Karpas-422 (cell line): Measurements from ENCODE around the gene SPDEF. TPM values are rescaled to one million over a fixed set of nuclear protein-coding genes. Genes with fewer than 3 reads are reported as not detected.

Experiments
- DNase-seq: peaks from one replicate; pipeline ENCODE4 v3.0.0-alpha.2; 2015
- H2AFZ ChIP-seq: fragments of 200-600 bp; sonication (generic); 2 replicates; pipeline ENCODE4 v1.6.1; 2014; ENCODE audit warnings: antibody characterized with exemption, low read length, mixed read lengths
- H3K27ac ChIP-seq: fragments of 200-600 bp; sonication (generic); 2 replicates; pipeline ENCODE4 v1.5.1; 2014; ENCODE audit warnings: mild to moderate bottlenecking, low read length, moderate library complexity
- H3K27me3 ChIP-seq: fragments of 200-600 bp; sonication (generic); 2 replicates; pipeline ENCODE4 v1.6.1; 2014; ENCODE audit warnings: low read length, mixed read lengths
- H3K36me3 ChIP-seq: fragments of 200-600 bp; sonication (generic); 2 replicates; pipeline ENCODE4 v1.6.1; 2014; ENCODE audit warnings: low read length, mixed read lengths; ENCODE audit not compliant: insufficient read depth
- H3K4me1 ChIP-seq: fragments of 200-600 bp; sonication (generic); 2 replicates; pipeline ENCODE4 v1.6.1; 2014; ENCODE audit warnings: mild to moderate bottlenecking, low read length, mixed read lengths
- H3K4me2 ChIP-seq: fragments of 200-600 bp; sonication (generic); 2 replicates; pipeline ENCODE4 v1.6.1; 2014; ENCODE audit warnings: low read length, low read depth, mild to moderate bottlenecking; ENCODE audit not compliant: poor library complexity, severe bottlenecking
- H3K4me3 ChIP-seq: fragments of 200-600 bp; sonication (generic); 2 replicates; pipeline ENCODE4 v1.5.1; 2014; ENCODE audit warnings: mild to moderate bottlenecking, antibody characterized with exemption, low read length, mixed read lengths
- H3K79me2 ChIP-seq: fragments of 200-600 bp; sonication (generic); 2 replicates; pipeline ENCODE4 v1.6.1; 2014; ENCODE audit warnings: mild to moderate bottlenecking, low read length, mixed read lengths
- H3K9ac ChIP-seq: fragments of 200-600 bp; sonication (generic); 2 replicates; pipeline ENCODE4 v1.6.0; 2014; ENCODE audit warnings: low read length
- H3K9me2 ChIP-seq: fragments of 200-600 bp; sonication (generic), shearing (Covaris generic); replicated peaks from 2 replicates; pipeline ENCODE4 v1.6.0; 2014; ENCODE audit warnings: mild to moderate bottlenecking, low read length, moderate library complexity; ENCODE audit not compliant: insufficient read depth
- H3K9me3 ChIP-seq: fragments of 300-700, 200-600 bp; sonication (generic); 2 replicates; pipeline ENCODE4 v1.6.1; 2014; ENCODE audit warnings: low read length, mixed read lengths
- H4K20me1 ChIP-seq: fragments of 200-600 bp; sonication (generic); 2 replicates; pipeline ENCODE4 v1.6.1; 2014; ENCODE audit warnings: mild to moderate bottlenecking, antibody characterized with exemption, low read length, low read depth; ENCODE audit not compliant: insufficient read depth
- total RNA-seq: library from RNA; depleted of rRNA; stranded (reverse); fragments of >200 nt; shearing (Covaris generic); gene quantifications from 2 replicates; pipeline ENCODE4 v1.2.3, GENCODE V29; 2014; ENCODE audit warnings: low replicate concordance

Gene SPDEF
- total RNA-seq, 1 experiment from 2014 or later: not detected

GRCh38 chr6:34511214-34511914, 44.8 kb downstream of the SPDEF start:
- no peak overlapping the region for H3K4me2 ChIP-seq
- H4K20me1 ChIP-seq: no peaks in the 10 kb centered on the region
- no peaks in the 10 kb centered on the region for H3K79me2 ChIP-seq
- DNase-seq: no peak
- H3K9ac ChIP-seq: no peak overlapping the region
- no peaks in the 10 kb centered on the region for H3K9me2 ChIP-seq
- H3K9me3 ChIP-seq: peaks cover 3% of the 10 kb centered on the region; the same call in 1 of the 2 replicates
- H3K4me3 ChIP-seq: no peak overlapping the region
- H3K36me3 ChIP-seq: no peaks in the 10 kb centered on the region
- no peak overlapping the region for H2AFZ ChIP-seq
- H3K27me3 ChIP-seq: no peaks in the 10 kb centered on the region
- no peak overlapping the region for H3K27ac ChIP-seq
- no peaks in the 10 kb centered on the region for H3K4me1 ChIP-seq

GRCh38 chr6:34510299-34510698, 45.8 kb downstream of the SPDEF start:
- Histone ChIP-seq H3K27me3 (no peaks in the 10 kb centered on the region), H3K9me2 (no peaks in the 10 kb centered on the region), H3K4me3 (no peak overlapping the region), H3K27ac (no peak overlapping the region), H3K9me3 (peaks cover 3% of the 10 kb centered on the region; the same call in 1 of the 2 replicates), H3K79me2 (no peaks in the 10 kb centered on the region), H3K4me2 (no peak overlapping the region), H2AFZ (no peak overlapping the region), H3K36me3 (no peaks in the 10 kb centered on the region), H3K4me1 (no peaks in the 10 kb centered on the region), H3K9ac (no peak overlapping the region), H4K20me1 (no peaks in the 10 kb centered on the region)
- DNase-seq: no peak

- no peak overlapping the region for H3K4me3 ChIP-seq
- H3K9ac ChIP-seq: no peak overlapping the region
- H3K4me1 ChIP-seq: no peaks in the 10 kb centered on the region
- no peaks in the 10 kb centered on the region for H3K36me3 ChIP-seq
- DNase-seq: no peak
- H4K20me1 ChIP-seq: no peaks in the 10 kb centered on the region
- H2AFZ ChIP-seq: no peak overlapping the region
- H3K79me2 ChIP-seq: no peaks in the 10 kb centered on the region
- no peak overlapping the region for H3K27ac ChIP-seq
- peaks cover 3% of the 10 kb centered on the region; the same call in 1 of the 2 replicates for H3K9me3 ChIP-seq
- no peaks in the 10 kb centered on the region for H3K27me3 ChIP-seq
- no peaks in the 10 kb centered on the region for H3K9me2 ChIP-seq
- H3K4me2 ChIP-seq: no peak overlapping the region
Measured at GRCh38 chr6:34509782-34510181, 46.3 kb downstream of the SPDEF start.

DNA sequence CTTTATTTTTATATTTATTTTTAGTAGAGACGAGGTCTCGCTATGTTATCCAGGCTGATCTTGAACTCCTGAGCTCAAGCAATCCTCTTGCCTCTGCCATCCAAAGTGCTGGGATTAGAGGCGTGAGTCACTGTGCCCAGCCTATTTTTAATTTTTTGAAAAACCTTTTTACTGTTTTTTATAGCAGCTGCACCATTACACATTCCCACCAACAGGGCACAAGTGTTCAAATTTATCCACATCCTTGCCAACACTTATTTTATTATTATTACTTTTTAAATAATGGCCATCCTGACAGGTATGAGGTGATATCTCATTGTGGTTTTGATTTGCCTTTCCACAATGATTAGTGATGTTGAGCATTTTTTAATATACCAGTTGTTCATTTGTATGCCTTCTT, 47.7 kb downstream of the SPDEF start:
- H3K9ac ChIP-seq: no peak overlapping the region
- no peak overlapping the region for H3K4me3 ChIP-seq
- peaks cover 3% of the 10 kb centered on the region; the same call in 1 of the 2 replicates for H3K9me3 ChIP-seq
- no peaks in the 10 kb centered on the region for H3K79me2 ChIP-seq
- no peaks in the 10 kb centered on the region for H3K27me3 ChIP-seq
- H3K9me2 ChIP-seq: no peaks in the 10 kb centered on the region
- H3K36me3 ChIP-seq: no peaks in the 10 kb centered on the region
- H3K4me1 ChIP-seq: no peaks in the 10 kb centered on the region
- H2AFZ ChIP-seq: no peak overlapping the region
- DNase-seq: no peak
- no peak overlapping the region for H3K4me2 ChIP-seq
- no peak overlapping the region for H3K27ac ChIP-seq
- H4K20me1 ChIP-seq: no peaks in the 10 kb centered on the region

- Histone ChIP-seq H3K9me3 (peaks cover 3% of the 10 kb centered on the region; the same call in 1 of the 2 replicates), H3K79me2 (no peaks in the 10 kb centered on the region), H3K27me3 (no peaks in the 10 kb centered on the region), H2AFZ (no peak overlapping the region), H3K4me1 (no peaks in the 10 kb centered on the region), H3K9me2 (no peaks in the 10 kb centered on the region), H3K4me3 (no peak overlapping the region), H4K20me1 (no peaks in the 10 kb centered on the region), H3K4me2 (no peak overlapping the region), H3K9ac (no peak overlapping the region), H3K27ac (no peak overlapping the region), H3K36me3 (no peaks in the 10 kb centered on the region)
- no peak for DNase-seq
Measured at GRCh38 chr6:34506718-34507117, 49.4 kb downstream of the SPDEF start.

GRCh38 chr6:34497411-34497810, 58.7 kb downstream of the SPDEF start:
- no peaks in the 10 kb centered on the region for H4K20me1 ChIP-seq
- no peak overlapping the region for H2AFZ ChIP-seq
- DNase-seq: no peak
- no peaks in the 10 kb centered on the region for H3K27me3 ChIP-seq
- H3K27ac ChIP-seq: no peak overlapping the region
- H3K4me2 ChIP-seq: no peak overlapping the region
- no peaks in the 10 kb centered on the region for H3K9me2 ChIP-seq
- H3K4me1 ChIP-seq: no peaks in the 10 kb centered on the region
- H3K9me3 ChIP-seq: no peaks in the 10 kb centered on the region
- H3K4me3 ChIP-seq: no peak overlapping the region
- no peak overlapping the region for H3K9ac ChIP-seq
- H3K79me2 ChIP-seq: no peaks in the 10 kb centered on the region
- no peaks in the 10 kb centered on the region for H3K36me3 ChIP-seq

DNA sequence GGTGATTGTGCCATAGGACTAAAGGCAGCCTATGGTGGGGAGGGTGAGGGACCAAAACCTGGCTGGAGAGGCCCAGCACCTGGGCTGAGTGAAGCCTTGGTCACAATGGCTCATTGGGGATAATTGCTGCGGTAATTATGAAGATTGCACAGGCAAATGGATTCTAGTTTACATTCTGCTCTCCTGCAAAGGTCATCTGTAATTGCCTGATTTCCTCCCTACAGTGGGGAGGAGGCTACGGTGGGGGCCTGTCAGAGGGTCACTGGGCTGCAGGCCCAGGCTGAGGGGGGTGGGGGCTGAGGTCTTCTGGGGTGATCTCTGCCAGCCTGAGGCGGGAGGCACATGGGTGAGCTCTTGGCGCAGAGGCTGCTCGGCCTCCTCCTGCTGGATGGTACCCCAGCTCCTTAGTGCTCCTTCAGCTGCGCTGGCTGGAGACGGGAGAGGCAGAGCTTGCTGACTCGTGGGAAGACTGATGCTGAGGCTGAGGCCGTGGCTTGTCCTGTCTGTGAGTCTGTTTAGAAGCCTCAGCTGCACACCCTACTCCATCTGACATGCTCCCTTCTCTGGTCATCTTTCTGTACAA, 59.9 kb downstream of the SPDEF start:
- no peak overlapping the region for H2AFZ ChIP-seq
- DNase-seq: no peak
- H3K9me3 ChIP-seq: no peaks in the 10 kb centered on the region
- no peak overlapping the region for H3K4me3 ChIP-seq
- H3K27ac ChIP-seq: no peak overlapping the region
- no peaks in the 10 kb centered on the region for H3K27me3 ChIP-seq
- H3K79me2 ChIP-seq: no peaks in the 10 kb centered on the region
- no peaks in the 10 kb centered on the region for H3K4me1 ChIP-seq
- no peaks in the 10 kb centered on the region for H3K36me3 ChIP-seq
- H3K9ac ChIP-seq: no peak overlapping the region
- H3K4me2 ChIP-seq: no peak overlapping the region
- no peaks in the 10 kb centered on the region for H4K20me1 ChIP-seq
- no peaks in the 10 kb centered on the region for H3K9me2 ChIP-seq

DNA sequence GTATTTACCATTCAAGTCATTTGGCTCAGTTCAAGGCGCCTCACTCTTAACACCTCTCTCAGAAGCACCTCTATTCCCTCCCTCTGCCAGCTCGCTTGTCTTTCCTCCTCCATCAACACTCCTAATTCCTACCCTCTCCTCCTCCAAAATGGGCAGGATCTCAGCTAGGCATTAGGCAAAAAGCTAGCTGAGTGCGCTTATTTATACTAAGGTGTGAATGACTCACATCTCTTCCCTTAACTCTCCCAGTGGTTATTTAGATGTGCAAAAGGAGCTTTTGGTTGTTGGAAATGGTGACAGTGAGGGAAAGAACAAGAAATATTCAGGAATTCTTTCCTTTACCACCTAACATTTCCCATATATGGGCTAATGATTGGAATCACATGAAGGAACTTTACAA, 61.2 kb downstream of the SPDEF start:
- Histone ChIP-seq H3K27me3 (no peaks in the 10 kb centered on the region), H3K36me3 (no peaks in the 10 kb centered on the region), H3K79me2 (no peaks in the 10 kb centered on the region), H3K27ac (no peak overlapping the region), H3K9ac (no peak overlapping the region), H3K4me1 (no peaks in the 10 kb centered on the region), H4K20me1 (no peaks in the 10 kb centered on the region), H3K4me2 (no peak overlapping the region), H2AFZ (no peak overlapping the region), H3K4me3 (no peak overlapping the region), H3K9me2 (no peaks in the 10 kb centered on the region), H3K9me3 (no peaks in the 10 kb centered on the region)
- DNase-seq: no peak
